WERI-Rb-1 (cell line): Measurements from ENCODE around the gene DGCR8.

Source experiments
- DNase-seq: peaks from one replicate; pipeline ENCODE4 v3.0.0-alpha.2; 2020
- H3K27ac ChIP-seq: fragments of 250-450 bp; sonication (Bioruptor Pico); 2 replicates; pipeline ENCODE4 v1.5.1; 2020; ENCODE audit warnings: mild to moderate bottlenecking, moderate library complexity
- H3K27me3 ChIP-seq: fragments of 250-450 bp; sonication (Bioruptor Pico); 2 replicates; pipeline ENCODE4 v1.5.1; 2021; ENCODE audit warnings: mild to moderate bottlenecking, low read depth, moderate library complexity; ENCODE audit not compliant: insufficient read depth, severe bottlenecking
- H3K36me3 ChIP-seq: fragments of 250-450 bp; sonication (Bioruptor Pico); 2 replicates; pipeline ENCODE4 v1.5.1; 2020; ENCODE audit warnings: mild to moderate bottlenecking, moderate library complexity
- H3K4me3 ChIP-seq: 2 replicates; pipeline ENCODE4 v1.5.1; 2011; ENCODE audit warnings: low read depth, mild to moderate bottlenecking, control low read depth, low read length
- H3K9me3 ChIP-seq: fragments of 250-450 bp; sonication (Bioruptor Pico); 2 replicates; pipeline ENCODE4 v1.5.1; 2021; ENCODE audit warnings: mild to moderate bottlenecking, moderate library complexity; ENCODE audit not compliant: severe bottlenecking
- CTCF ChIP-seq: IDR thresholded peaks from 2 replicates; pipeline ENCODE4 v1.5.1; 2011; ENCODE audit warnings: low read depth, mild to moderate bottlenecking, control low read depth, inconsistent platforms, low read length

Gene DGCR8

GRCh38 chr22:20094197-20094807 is 14.3 kb downstream of the DGCR8 start:
- Histone ChIP-seq H3K9me3 (no peaks in the 10 kb centered on the region), H3K36me3 (peaks cover 100% of the 10 kb centered on the region), H3K4me3 (no peak overlapping the region), H3K27me3 (no peaks in the 10 kb centered on the region), H3K27ac (no peak overlapping the region)
- TF ChIP-seq CTCF: no peak
- DNase-seq: no peak

- H3K9me3 ChIP-seq: no peaks in the 10 kb centered on the region
- no peak overlapping the region for H3K27ac ChIP-seq
- no peaks in the 10 kb centered on the region for H3K27me3 ChIP-seq
- H3K36me3 ChIP-seq: peaks cover 100% of the 10 kb centered on the region
- no peak for DNase-seq
- no peak for TF ChIP-seq CTCF
- H3K4me3 ChIP-seq: no peak overlapping the region
Measured at GRCh38 chr22:20095521-20095920, 15.5 kb downstream of the DGCR8 start.

GRCh38 chr22:20096574-20097420 is 16.8 kb downstream of the DGCR8 start:
- H3K27me3 ChIP-seq: no peaks in the 10 kb centered on the region
- TF ChIP-seq CTCF: no peak
- no peak for DNase-seq
- no peak overlapping the region for H3K4me3 ChIP-seq
- H3K9me3 ChIP-seq: no peaks in the 10 kb centered on the region
- H3K27ac ChIP-seq: no peak overlapping the region
- H3K36me3 ChIP-seq: peaks cover 100% of the 10 kb centered on the region

GRCh38 chr22:20099099-20099711 is 19.2 kb downstream of the DGCR8 start:
- Histone ChIP-seq H3K4me3 (no peak overlapping the region), H3K36me3 (peaks cover 89% of the 10 kb centered on the region), H3K27me3 (no peaks in the 10 kb centered on the region), H3K27ac (no peak overlapping the region), H3K9me3 (no peaks in the 10 kb centered on the region)
- no peak for DNase-seq
- no peak for TF ChIP-seq CTCF

GRCh38 chr22:20101638-20102037 is 21.6 kb downstream of the DGCR8 start:
- H3K36me3 ChIP-seq: peaks cover 89% of the 10 kb centered on the region
- no peaks in the 10 kb centered on the region for H3K9me3 ChIP-seq
- no peak overlapping the region for H3K27ac ChIP-seq
- no peaks in the 10 kb centered on the region for H3K27me3 ChIP-seq
- TF ChIP-seq CTCF: no peak
- no peak overlapping the region for H3K4me3 ChIP-seq
- no peak for DNase-seq
